SK-N-SH (cell line): ENCODE results near the gene STAT1. TPM values are rescaled to one million over a fixed set of nuclear protein-coding genes. Genes with fewer than 3 reads are reported as not detected.

Experiments used
- CTCF ChIA-PET: fragments of 300-600, 350-600 bp; formaldehyde crosslinking; extraction: SDS; loops from one replicate; lab custom pipeline; 2021; lab: Yijun Ruan, JAX
- POLR2A ChIA-PET: fragments of 350-600 bp; sonication (Branson Sonifier 250); formaldehyde crosslinking; extraction: SDS; loops from one replicate; lab custom pipeline; 2020; ENCODE audit warnings: antibody characterized with exemption, inconsistent platforms; lab: Yijun Ruan, JAX
- DNase-seq: peaks from one replicate; pipeline ENCODE4 v3.0.0; 2012
- H2AFZ ChIP-seq: fragments of 200-600 bp; sonication (generic); 2 replicates; pipeline ENCODE4 v1.8.1; 2016; ENCODE audit warnings: antibody characterized with exemption, mild to moderate bottlenecking, low read depth
- H3F3A ChIP-seq: fragments of 200-600 bp; sonication (generic); replicated peaks from 2 replicates; pipeline ENCODE3; 2016; ENCODE audit warnings: antibody characterized with exemption, mild to moderate bottlenecking; ENCODE audit not compliant: insufficient read depth
- H3K27ac ChIP-seq, 2 experiments: fragments of 200-500 bp in 1 of 2; fragments of 200-600 bp in 1 of 2; sonication (Bioruptor generic) in 1 of 2; sonication (generic), shearing (Covaris generic) in 1 of 2; 2 replicates each; pipeline versions ENCODE4 v1.5.1 to v1.6.1; 2014 to 2016; ENCODE audit warnings: low read depth in 2 of 2, inconsistent platforms in 1 of 2, low read length in 1 of 2, mild to moderate bottlenecking in 1 of 2, mixed read lengths in 1 of 2
- H3K27me3 ChIP-seq: fragments of 200-600 bp; sonication (generic), shearing (Covaris generic); 2 replicates; pipeline ENCODE4 v1.6.1; 2016; ENCODE audit warnings: mixed run types; ENCODE audit not compliant: insufficient read depth
- H3K36me3 ChIP-seq, 2 experiments: fragments of 200-500 bp in 1 of 2; fragments of 200-600 bp in 1 of 2; sonication (Bioruptor generic) in 1 of 2; sonication (generic) in 1 of 2; replicated peaks in 1 of 2; 2 replicates each; pipeline versions ENCODE3 to v1.5.1; 2014 to 2016; ENCODE audit warnings: low read length in 1 of 2, mild to moderate bottlenecking in 1 of 2; ENCODE audit not compliant: insufficient read depth in 2 of 2, control insufficient read depth in 1 of 2
- H3K4me1 ChIP-seq, 2 experiments: fragments of 200-500 bp in 1 of 2; fragments of 200-600 bp in 1 of 2; sonication (Bioruptor generic) in 1 of 2; sonication (generic), shearing (Covaris generic) in 1 of 2; 2 replicates each; pipeline versions ENCODE4 v1.5.1 to v1.6.1; 2014 to 2016; ENCODE audit warnings: low read depth in 1 of 2, low read length in 1 of 2, mixed run types in 1 of 2; ENCODE audit not compliant: insufficient read depth in 2 of 2, control insufficient read depth in 1 of 2
- H3K4me2 ChIP-seq: fragments of 200-600 bp; sonication (generic), shearing (Covaris generic); 2 replicates; pipeline ENCODE4 v1.6.1; 2017; ENCODE audit warnings: mixed run types
- H3K4me3 ChIP-seq, 2 experiments: fragments of 200-500 bp in 1 of 2; fragments of 200-600 bp in 1 of 2; sonication (Bioruptor generic) in 1 of 2; sonication (generic), shearing (Covaris generic) in 1 of 2; 2 replicates each; pipeline versions ENCODE4 v1.5.1 to v1.8.1; 2014 to 2016; ENCODE audit warnings: low read depth in 2 of 2, inconsistent platforms in 1 of 2, low read length in 1 of 2, mild to moderate bottlenecking in 1 of 2, mixed read lengths in 1 of 2, moderate library complexity in 1 of 2
- H3K79me2 ChIP-seq: fragments of 200-600 bp; sonication (generic); 2 replicates; pipeline ENCODE4 v1.8.1; 2017; ENCODE audit warnings: mild to moderate bottlenecking; ENCODE audit not compliant: insufficient read depth
- H3K9ac ChIP-seq: fragments of 200-600 bp; sonication (generic); 2 replicates; pipeline ENCODE4 v1.6.1; 2017; ENCODE audit warnings: mixed run types
- H3K9me2 ChIP-seq: fragments of 200-600 bp; sonication (generic); 2 replicates; pipeline ENCODE4 v1.6.1; 2017; ENCODE audit warnings: mixed run types
- H3K9me3 ChIP-seq: fragments of 200-600 bp; sonication (generic); 2 replicates; pipeline ENCODE4 v1.6.1; 2017; ENCODE audit warnings: mixed run types, mild to moderate bottlenecking, moderate library complexity
- H4K20me1 ChIP-seq: fragments of 200-600 bp; sonication (generic); 2 replicates; pipeline ENCODE4 v1.6.1; 2017; ENCODE audit warnings: mild to moderate bottlenecking, mixed run types; ENCODE audit not compliant: insufficient read depth
- FOXM1 ChIP-seq: IDR thresholded peaks from 2 replicates; pipeline ENCODE4 v1.4.0; 2012; ENCODE audit warnings: low read depth, mild to moderate bottlenecking
- JUND ChIP-seq: IDR thresholded peaks from 2 replicates; pipeline ENCODE4 v1.4.0; 2012
- POLR2AphosphoS5 ChIP-seq: IDR thresholded peaks from 2 replicates; pipeline ENCODE4 v1.6.1; 2012; ENCODE audit warnings: low read depth, low read length
- REST ChIP-seq: IDR thresholded peaks from 2 replicates; pipeline ENCODE4 v1.6.1; 2012; ENCODE audit warnings: mild to moderate bottlenecking, low read depth, low read length, moderate library complexity
- RXRA ChIP-seq: IDR thresholded peaks from 2 replicates; pipeline ENCODE4 v1.4.0; 2012; ENCODE audit warnings: low read depth, mild to moderate bottlenecking, borderline replicate concordance
- SIN3A ChIP-seq: IDR thresholded peaks from 2 replicates; pipeline ENCODE4 v1.6.1; 2012; ENCODE audit warnings: low read depth, mild to moderate bottlenecking, low read length, moderate library complexity, borderline replicate concordance
- TAF1 ChIP-seq: IDR thresholded peaks from 2 replicates; pipeline ENCODE4 v1.6.1; 2012; ENCODE audit warnings: low read depth, mild to moderate bottlenecking, low read length, moderate library complexity, borderline replicate concordance
- TCF12 ChIP-seq: IDR thresholded peaks from 2 replicates; pipeline ENCODE4 v1.4.0; 2012
- USF2 ChIP-seq: fragments of 150-350 bp; IDR thresholded peaks from 2 replicates; pipeline ENCODE4 v1.6.1; 2017; ENCODE audit warnings: antibody characterized with exemption, low read length, low read depth, borderline replicate concordance
- WGBS: methylation state at CpG from one replicate; pipeline ENCODE4 v1.1.6; 2017; ENCODE audit warnings: low lambda C conversion rate; 5-methylcytosine and 5-hydroxymethylcytosine counted together
- polyA plus RNA-seq, 3 experiments: library from polyadenylated mRNA; depleted of rRNA; stranded (reverse); fragments of >200 nt; gene quantifications; 2 replicates each; pipeline ENCODE4 v1.2.3, GENCODE V29; 2012

Gene STAT1
- polyA plus RNA-seq, 1 of the 3 experiments (the other 2 are of a cell fraction), result 22.1 TPM

GRCh38 chr2:191051177-191051576 lies 37.2 kb upstream of the STAT1 start (continued):
- TF ChIP-seq USF2 (no peak), JUND (no peak)

- Histone ChIP-seq H3K79me2 (no peaks in the 10 kb centered on the region), H4K20me1 (no peaks in the 10 kb centered on the region), H3K9me3 (no peaks in the 10 kb centered on the region), H2AFZ (no peak overlapping the region), H3K9ac (no peak overlapping the region), H3K27me3 (no peaks in the 10 kb centered on the region)
- TF ChIP-seq TCF12 (no peak), REST (no peak), SIN3A (no peak), POLR2AphosphoS5 (no peak), TAF1 (no peak), FOXM1 (no peak), RXRA (no peak)
- TF ChIP-seq, all 33 proteins: peak for 0
- ChIA-PET CTCF (interaction anchor here (0.5 to 7.1 kb wide), 14 partner anchors 8 to 1112 kb away, joined by 3 to 106 read pairs (median 4); partner anchors contain the start of gene STAT4), POLR2A (no interaction called here)
- Histone ChIP-seq H3K4me2 (no peak overlapping the region), H3K9me2 (no peaks in the 10 kb centered on the region), H3K27ac (no peak overlapping the region; a peak in 2 of 4 replicates), H3K4me1 (no peaks in the 10 kb centered on the region), H3F3A (no peaks in the 10 kb centered on the region), H3K4me3 (no peak overlapping the region), H3K36me3 (no peaks in the 10 kb centered on the region)
- no peak for DNase-seq
- 29% methylated on average over 1 of the region's 1 CpG for WGBS
These were observed 36.6 kb upstream of the STAT1 start for GRCh38 chr2:191050640-191050987.
